HL-60 (cell line): Measurements from ENCODE around the gene KCTD7.
"Not testable (repeated sequence)": the region's sequence is repeated elsewhere in the genome, so short reads cannot be mapped to it uniquely, and the experiment has no call there.

Experiments
- CTCF ChIP-seq: IDR thresholded peaks from one replicate; pipeline ENCODE4 v1.5.1; 2011; ENCODE audit warnings: low read length, control low read depth, inconsistent platforms; ENCODE audit not compliant: insufficient read depth
- GABPA ChIP-seq: IDR thresholded peaks from 2 replicates; pipeline ENCODE4 v1.6.1; 2012; ENCODE audit warnings: low read depth
- POLR2AphosphoS5 ChIP-seq: IDR thresholded peaks from 2 replicates; pipeline ENCODE4 v1.6.1; 2012; ENCODE audit warnings: low read depth
- REST ChIP-seq: IDR thresholded peaks from 2 replicates; pipeline ENCODE4 v1.6.1; 2012; ENCODE audit warnings: low read depth; ENCODE audit not compliant: insufficient replicate concordance
- SPI1 ChIP-seq: IDR thresholded peaks from 2 replicates; pipeline ENCODE4 v1.6.1; 2012; ENCODE audit warnings: low read depth, mild to moderate bottlenecking, borderline replicate concordance

GRCh38 chr7:66591058-66591798 lies 37.5 kb upstream of the KCTD7 start:
- TF ChIP-seq REST, CTCF, POLR2AphosphoS5, GABPA, SPI1: not testable (repeated sequence)
